ENCODE measurements around the gene UBXN1.
"Not testable (repeated sequence)": the region's sequence is repeated elsewhere in the genome, so short reads cannot be mapped to it uniquely, and the experiment has no call there.

Gene UBXN1

DNA sequence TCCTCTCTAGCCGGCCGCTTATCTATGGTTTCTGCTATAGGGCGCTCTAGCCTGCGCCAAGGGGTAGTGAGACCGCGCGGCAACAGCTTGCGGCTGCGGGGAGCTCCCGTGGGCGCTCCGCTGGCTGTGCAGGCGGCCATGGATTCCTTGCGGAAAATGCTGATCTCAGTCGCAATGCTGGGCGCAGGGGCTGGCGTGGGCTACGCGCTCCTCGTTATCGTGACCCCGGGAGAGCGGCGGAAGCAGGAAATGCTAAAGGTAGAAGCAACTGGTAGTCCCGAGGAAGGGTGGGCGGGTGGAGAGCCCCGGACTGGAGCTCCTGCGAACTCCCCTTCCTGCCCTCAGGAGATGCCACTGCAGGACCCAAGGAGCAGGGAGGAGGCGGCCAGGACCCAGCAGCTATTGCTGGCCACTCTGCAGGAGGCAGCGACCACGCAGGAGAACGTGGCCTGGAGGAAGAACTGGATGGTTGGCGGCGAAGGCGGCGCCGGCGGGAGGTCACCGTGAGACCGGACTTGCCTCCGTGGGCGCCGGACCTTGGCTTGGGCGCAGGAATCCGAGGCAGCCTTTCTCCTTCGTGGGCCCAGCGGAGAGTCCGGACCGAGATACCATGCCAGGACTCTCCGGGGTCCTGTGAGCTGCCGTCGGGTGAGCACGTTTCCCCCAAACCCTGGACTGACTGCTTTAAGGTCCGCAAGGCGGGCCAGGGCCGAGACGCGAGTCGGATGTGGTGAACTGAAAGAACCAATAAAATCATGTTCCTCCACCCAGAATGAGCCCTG lies 7.1 kb downstream of the UBXN1 start, which contains the start of the genes LBHD1 and UQCC3:
Gene LBHD1 (minus strand): TSS at position 660 of the 782 bp plus-strand sequence. CDS start 2,236 bp downstream, outside the sequence.
Gene UQCC3 (plus strand): TSS at position 66 of the 782 bp plus-strand sequence. CDS start 73 bp downstream, at position 139.
- peak; percentile 81 to 91 (median 86) for DNase-seq

GRCh38 chr11:62671236-62671607 lies 7.7 kb downstream of the UBXN1 start:
- peak in 1 of 4 experiments; percentile 44 for DNase-seq

DNA sequence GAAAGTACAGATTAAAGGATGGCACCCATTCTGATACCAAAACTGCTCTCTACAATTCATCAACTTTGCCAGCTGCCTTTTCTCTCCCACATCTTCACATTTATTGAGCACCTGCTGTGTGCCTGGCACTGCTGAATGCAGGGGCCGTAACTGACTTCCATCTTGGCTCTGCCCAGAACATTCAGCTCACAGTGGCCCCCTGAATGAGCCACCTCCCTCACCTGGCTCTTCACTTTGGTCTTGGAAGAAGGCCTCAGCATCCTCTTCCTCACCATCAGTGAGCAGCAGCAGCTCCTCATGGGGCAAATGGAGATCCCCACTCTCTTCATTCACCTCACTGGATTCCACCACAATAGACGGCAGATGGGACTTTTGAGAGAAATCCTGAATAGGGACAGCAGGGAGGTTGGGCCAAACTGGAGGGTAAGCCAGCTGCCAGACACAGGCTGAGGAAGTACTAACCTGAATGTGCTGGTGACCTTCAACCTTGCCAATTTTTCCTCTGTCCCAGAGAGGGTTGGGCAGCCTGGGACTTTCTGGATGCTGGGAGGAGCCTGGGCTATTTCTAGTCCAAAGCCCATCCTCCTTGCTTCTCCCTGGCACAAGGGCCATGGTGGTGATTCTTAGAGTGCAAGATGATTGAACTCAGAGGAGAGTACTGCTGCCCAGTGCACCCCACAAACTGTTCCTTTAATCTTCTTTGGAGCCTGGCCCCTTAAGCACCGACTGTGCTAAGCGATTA lies 9.3 kb downstream of the UBXN1 start:
- DNase-seq, result no peak

DNA sequence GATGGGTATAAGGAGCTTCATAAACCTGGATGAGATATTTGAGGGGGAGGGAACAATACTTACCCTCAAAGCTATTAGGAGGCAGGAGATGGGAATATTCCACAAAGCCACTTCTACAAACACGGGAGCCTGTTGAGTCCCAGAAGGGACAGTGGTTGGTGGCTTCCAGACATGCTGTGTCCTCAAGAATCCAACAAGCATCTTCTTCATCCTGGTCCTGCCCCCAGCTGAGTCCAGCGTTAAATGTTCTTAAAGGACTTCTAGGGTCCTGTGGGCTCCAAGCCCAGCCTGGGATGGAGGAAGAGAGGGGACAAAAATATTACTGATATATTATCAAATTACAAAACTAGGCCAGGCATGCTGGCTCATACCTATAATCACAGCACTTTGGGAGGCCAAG lies 11.4 kb downstream of the UBXN1 start:
- DNase-seq, result no peak

DNA sequence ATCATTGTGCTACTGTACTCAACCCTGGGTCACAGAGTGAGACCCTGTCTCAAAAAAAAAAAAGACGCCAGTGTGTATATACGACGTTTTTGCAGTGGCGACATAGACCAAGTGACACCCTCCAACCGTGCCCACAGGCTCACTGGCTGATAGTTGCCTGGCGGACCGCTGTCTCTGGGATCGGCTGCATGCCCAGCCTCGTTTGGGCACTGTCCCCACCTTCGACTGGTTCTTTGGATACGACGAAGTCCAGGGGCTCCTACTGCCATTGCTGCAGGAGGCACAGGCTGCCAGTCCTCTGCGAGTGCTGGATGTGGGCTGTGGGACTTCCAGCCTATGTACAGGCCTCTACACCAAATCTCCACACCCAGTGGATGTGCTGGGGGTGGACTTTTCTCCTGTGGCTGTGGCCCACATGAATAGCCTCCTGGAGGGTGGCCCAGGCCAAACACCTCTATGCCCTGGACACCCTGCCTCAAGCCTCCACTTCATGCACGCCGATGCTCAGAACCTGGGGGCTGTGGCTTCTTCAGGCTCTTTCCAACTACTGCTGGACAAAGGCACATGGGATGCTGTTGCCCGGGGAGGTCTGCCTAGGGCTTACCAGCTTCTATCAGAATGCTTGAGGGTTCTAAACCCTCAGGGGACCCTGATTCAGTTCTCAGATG lies 12.5 kb downstream of the UBXN1 start:
- DNase-seq, result no peak

DNA sequence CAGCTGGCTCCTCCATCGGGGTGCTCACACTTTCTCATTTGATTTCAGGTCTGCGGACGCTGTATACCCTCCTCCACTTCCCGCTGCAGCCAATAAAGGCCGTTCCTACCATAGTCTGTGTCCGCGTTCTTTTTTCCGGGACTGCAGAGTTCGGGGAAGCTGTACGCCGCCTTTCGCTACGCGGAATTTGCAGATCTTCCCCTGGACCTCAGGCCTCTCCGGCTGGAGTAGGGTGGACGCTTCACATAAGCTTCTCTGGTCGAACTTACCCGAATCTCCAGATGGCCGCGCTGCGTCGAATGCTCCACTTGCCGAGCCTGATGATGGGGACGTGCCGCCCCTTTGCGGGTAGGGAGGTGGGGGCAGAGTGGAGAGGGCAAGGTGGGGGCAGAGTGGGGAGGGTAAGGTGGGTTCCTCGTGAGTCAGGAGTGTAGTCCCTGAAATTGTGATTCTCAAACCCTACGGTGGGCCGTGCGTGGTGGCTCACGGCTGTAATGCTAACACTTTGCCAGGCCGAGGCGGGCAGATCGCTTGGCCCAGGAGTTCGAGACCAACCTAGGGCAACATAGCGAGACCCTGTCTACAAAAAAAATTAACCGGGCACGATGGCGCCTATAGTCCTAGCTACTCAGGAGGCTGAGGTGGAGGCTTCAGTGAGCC lies 13.1 kb downstream of the UBXN1 start:
- DNase-seq, result peak; percentile 55 to 76 (median 67)

- DNase-seq, result peak; percentile 95 to 98 (median 96)
Measured at GRCh38 chr11:62665075-62665598, 13.7 kb downstream of the UBXN1 start, which contains the start of the genes C11orf98 and CSKMT. Gene C11orf98, minus strand, starts transcription at chr11:62665210. Its CDS starts 41 bp downstream, at chr11:62665169. Gene CSKMT, plus strand, starts transcription at chr11:62665312. Its CDS starts 568 bp downstream, at chr11:62665880.

DNA sequence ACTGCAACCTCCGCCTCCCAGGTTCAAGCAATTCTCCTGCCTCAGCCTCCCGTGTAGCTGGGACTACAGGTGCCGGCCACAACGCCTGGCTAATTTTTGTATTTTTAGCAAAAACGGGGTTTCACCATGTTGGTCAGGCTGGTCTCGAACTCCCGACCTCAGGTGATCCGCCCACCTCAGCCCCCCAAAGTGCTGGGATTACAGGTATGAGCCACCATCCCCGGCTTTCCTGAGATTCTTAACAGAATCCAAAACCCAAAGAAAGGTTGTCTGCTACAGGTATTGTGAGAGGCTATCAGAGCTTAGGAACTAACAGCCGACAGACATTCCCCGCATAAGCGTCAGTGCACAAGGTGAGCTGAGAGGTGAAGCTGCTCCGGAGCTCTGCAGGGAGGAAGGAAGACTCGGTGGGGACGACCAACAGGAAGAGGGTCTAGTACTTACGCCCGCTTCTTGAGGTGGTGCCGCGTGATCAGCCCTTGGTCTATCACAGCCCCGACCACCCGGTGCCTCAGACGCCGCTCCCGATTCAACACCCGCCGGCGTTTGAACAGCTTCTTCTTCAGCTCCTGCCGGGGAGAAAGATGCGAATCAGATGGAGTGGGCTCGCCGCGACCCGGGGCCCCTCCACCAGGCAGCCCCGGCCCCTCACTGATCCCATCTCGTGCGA lies 14.3 kb downstream of the UBXN1 start:
- peak in 1 of 4 experiments; percentile 52 for DNase-seq

DNA sequence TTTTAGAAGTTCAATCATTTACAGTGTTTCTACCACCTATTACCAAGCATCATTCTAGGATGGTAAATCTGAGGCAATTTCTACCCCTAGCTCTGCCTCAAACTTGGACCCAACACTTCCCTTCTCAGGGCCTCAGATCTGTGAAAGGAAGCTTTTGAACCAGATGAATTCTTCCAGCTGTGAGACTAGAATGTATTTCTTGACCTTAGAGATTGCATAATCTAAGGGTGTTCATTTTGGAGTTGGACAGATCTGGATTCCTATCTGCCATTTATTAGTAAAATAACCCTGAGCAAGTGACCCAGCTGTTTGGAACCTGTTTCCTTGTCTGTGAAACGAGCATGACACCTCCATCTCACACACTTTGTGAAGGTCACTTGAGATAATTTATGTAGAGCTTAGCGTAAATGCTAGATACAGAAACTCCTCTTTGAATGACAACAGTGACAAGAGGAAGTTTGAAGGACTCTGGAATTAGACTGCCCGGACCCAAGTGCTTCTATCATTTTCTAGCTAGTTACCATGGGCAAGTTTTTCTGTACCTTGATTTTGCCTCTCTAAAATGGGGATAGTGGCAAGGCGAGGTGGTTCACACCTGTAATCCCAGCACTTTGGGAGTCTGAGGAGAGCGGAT lies 22.0 kb downstream of the UBXN1 start:
- no peak for DNase-seq

DNA sequence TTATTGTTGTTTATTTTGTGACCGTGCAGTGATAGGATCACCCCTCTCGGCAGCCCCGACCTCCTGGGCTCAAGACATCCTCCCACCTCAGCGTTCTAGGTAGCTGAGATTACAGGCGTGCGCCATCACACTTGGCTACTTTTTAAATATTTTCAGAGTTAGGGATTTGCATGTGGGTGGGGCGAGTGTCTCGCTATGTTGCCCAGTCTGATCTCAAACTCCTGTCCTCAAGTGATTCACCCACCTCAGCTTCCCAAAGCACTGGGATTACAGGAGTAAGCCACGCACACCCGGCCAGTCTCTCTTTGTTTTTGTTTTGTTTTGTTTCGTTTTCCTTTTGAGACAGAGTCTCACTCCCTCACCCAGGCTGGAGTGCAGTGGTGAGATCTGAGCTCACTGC lies 24.6 kb downstream of the UBXN1 start:
- no peak for DNase-seq

- DNase-seq, result no peak
Measured at GRCh38 chr11:62652161-62653006, 26.5 kb downstream of the UBXN1 start.

- DNase-seq, result not testable (repeated sequence)
Measured at GRCh38 chr11:62650283-62650682, 28.6 kb downstream of the UBXN1 start.

- DNase-seq, result no peak
Measured at GRCh38 chr11:62649486-62649885, 29.4 kb downstream of the UBXN1 start.

DNA sequence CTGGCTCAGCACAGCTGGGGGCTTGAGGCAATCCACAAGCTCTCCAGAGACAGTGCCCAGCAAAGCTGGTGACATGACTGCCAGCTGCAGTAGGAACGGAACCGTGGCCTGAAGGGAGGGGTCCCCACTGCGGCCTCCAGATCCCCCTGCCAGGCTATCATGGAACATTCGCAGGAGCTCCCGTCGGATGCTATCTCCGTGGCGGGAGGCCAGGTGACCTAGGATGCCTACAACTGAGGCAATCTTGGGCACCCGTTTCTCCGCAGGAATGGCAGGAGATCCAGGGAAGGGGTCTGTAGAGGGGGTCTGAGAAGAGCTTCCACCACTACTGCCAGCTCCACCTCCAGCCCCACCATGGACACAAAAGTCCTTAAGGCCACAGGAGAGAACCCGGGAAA lies 29.9 kb downstream of the UBXN1 start:
- no peak for DNase-seq

DNA sequence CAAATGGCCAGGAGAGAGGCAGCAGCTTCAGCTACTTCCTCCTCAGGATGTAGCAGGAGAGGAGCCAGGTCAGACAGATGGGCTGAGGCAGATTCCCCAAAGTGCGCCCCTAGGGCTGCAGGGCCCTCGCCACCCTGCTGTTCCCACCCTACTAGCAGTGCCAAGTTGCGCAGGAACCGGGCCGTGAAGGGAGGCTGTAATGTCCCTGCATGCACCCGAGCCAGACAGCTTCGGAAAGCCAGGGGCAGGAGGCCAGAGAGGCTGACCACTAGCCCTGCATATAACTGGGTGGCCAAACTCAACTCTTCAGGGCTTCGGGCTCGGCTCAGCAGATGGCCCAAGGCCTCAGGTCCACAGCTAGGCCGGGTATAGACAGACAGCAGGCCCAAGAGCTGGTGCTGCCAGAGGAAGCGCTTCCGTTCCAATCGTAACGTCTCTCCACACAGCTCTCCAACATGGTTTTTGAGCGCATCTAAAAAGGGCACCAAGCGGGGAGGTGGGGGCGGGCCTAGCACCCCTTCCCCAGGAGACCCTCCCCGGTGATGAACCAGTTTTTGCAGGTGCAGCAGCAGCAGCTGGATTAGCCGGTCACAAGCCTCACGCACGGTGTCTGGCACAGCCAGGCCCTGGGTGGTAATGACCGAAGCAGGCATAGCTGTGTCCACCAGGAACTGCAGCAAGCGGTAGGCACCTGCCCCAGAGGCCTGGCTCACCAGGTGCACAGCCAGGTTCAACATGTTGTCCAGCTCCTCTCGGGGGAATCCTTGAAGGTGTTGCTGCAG lies 30.5 kb downstream of the UBXN1 start:
- DNase-seq, result no peak

DNA sequence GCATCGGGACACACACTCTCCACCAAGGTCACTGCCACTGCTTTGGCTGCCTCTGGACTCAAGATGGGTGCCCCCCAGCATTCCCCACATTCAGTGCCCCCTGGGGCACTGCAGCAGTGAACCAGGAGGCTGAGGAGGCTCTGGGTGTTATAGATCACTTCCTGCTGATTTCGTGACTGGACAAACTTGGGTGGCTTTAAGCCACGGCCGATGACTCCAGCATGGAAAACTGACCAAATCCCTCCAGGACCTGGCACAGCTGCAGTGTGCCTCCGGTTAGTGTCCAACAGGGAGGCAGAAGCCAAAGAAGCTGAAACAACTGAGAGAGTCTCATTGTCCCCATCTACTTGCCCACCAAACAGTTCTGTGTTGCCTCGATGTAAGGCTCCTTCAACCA lies 31.3 kb downstream of the UBXN1 start:
- no peak for DNase-seq

- no peak for DNase-seq
Measured at GRCh38 chr11:62646825-62647608, 31.9 kb downstream of the UBXN1 start.
